ENCODE data around the gene PSMD6.

Gene PSMD6

DNA sequence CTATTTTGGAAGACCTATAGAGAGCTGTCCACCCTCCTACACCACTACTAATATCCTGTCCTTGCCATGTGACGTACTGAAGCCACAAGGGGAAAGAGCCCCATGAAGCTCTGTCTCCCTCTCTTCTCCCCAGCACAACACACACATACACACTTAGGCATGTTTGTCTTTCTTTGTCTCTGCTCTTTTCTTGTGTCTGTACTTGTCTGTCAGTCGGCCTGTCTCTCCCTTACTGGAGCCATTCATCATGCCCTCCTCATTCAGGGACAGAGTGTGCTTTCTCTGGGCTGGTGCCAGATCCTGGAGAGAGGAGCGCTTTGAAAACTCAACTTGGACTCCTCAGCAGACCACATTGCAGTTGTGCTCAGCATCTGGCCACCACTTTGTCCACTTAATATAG lies 47.6 kb downstream of the PSMD6 start:
- DNase-seq: no peak

DNA sequence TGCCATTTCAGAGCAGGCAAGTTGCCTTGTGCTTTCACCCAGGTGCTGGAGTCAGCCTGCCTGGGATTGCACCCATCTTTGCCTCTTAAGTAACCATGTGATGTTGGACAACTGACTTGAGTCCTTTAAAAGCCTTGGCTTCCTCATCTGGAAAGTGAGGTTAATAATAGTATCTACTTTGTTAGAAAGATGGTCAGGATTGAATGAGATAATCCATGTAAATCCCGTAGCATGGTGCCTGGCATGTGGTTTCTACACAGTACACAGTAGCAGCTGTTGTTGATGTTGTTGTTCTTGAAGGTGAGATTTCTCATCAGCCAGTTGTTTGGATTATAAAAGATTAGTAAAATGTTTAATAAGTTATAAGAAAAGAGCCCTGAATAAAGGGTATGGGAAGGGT lies 48.8 kb downstream of the PSMD6 start:
- DNase-seq: no peak

DNA sequence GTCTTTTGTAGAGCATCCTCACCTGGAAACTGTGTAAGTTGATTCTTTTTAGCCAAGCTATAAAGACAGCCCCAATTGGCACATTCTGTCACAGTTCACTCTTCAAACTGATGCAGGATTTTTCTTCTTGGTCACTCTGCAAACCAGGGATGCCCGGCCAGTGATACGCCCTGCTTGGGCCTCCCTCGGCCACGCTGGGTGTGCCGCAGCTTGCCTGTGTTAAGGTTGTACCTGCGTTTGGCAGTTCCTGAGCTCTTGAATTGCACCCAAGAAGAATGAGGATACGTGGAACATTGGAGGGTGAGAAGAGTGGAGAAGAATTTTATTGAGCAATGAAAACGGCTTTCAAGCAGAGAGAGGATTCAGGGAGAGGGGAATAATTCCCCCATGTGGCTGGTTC lies 49.9 kb downstream of the PSMD6 start:
- DNase-seq: no peak

DNA sequence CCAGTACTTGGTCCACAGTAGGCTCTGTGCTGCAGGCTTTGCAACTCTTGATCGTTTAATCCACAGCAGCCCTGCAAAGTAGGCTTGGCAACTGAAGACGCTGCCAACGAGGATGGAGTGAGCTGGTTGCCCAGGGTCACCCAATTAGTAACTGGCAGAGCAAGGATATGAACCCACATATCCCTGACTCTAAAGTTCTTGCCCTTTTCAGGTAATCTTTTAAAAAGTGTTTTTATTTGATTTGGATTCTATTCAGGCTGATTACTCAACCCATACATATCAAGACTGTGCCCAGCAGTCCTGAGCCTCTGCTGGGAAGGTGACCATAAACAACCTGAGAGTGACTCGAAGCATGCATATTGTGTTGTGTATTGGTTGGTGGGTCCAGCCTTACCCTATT lies 50.3 kb downstream of the PSMD6 start:
- no peak for DNase-seq

DNA sequence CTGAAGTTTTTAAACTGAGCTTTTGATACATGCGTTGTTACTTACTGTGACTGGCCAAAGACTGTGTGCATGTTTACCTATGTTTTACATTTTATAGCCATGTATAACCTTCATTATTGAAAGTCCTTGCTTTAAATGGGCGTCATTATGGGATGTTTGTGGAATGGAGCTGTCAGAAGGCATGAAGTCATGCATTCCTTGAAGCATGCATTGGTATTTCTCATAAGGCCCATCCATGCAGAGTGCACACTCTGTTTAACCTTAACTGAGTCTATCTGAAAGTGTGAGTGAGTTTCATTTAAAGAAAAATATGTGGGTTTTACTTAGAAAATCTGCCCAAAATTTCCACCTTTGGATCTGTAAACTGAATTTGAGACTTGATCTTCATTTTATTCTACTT lies 51.1 kb downstream of the PSMD6 start:
- DNase-seq: no peak

DNA sequence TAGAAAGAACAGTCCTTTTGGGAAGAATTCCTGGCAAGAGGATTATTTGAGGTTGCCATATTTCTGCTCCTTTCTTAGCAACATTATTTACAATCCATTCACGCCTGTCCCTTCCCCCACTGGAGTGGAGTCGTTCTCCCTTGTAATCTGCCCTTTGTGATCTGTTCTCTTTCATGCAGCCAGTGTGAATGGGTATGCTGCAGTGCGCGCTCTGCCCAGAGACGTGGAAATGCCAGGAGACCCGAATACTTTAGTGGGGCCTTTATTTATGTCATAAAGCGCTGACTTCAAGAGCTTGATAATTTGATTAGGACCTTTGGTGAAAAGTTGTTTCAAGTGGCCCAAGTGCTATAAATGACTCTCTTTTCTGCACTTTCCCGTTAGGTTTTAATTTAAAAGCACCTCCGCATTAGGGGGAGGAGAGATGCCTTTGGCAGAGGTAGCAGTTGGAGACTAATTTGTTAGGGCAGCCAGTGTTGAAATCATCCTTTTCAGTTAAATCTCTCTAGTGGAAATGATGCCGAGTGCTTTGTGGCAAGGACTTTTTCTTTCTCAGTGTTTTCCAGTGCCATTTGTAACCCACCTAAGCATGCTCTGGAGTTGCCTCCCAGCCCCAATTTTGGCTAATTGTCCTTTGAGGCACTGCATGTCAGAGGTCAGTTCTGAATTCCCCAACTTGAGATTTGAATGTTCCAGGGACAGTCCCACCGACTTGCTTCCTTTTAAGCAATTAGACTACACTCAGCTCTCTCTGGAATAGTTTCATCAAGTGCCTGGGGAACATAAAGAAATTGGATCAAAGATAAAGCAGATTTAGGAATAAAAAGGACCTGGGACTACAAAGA lies 52.4 kb downstream of the PSMD6 start:
- no peak for DNase-seq

DNA sequence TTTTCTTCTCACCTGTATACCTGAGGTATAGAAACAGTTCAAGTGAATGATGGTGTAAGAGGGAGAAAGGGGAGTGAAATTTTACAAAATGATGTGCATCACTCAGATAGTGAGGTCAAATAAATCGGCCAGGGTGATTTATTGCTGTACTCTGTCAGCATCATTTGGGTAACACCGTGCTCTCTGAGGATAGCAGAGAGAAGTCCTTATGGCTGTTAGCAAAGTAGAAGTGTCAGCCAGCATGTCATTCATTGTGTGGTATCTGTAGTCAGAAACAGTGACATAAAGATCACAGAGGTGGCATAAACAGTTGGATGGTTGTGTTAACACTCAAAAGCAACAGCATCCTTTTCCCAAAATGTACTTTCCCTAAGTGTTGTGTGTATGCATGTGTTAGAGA lies 53.4 kb downstream of the PSMD6 start:
- DNase-seq: no peak

DNA sequence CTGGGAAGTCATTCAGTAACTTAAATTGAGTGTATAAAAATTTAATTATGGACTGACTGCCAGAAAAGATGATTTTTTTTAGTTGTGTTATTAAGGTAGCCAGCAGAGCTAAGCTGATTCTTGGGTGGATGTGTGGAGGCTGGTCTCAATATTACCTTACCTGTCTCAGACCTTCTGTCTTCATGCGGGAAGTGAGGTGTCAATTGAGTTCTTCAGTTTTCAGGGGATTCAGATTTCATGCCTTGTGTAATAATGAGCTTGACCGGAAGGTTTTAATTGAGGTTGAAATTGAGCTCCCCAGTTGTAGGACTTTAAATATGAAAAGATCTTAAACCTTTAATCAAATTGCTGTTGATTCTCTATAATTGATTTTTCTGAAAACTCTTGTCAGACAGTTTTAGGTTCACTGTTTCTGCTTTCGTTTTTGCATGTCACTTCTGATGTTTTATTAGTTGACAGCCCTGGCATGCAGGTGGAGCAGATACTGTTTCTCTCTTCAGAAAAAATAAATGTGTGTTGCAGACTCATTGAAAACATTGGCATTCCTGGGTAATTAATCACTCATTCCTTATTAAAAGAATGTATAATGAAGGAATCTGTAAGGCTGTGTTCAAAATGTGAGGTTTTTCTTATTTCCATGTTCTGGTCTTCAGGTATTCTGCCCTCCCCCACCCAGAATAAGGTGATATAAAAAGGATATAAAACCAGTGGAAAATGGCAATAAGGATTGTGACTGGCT lies 54.5 kb downstream of the PSMD6 start:
- no peak for DNase-seq

DNA sequence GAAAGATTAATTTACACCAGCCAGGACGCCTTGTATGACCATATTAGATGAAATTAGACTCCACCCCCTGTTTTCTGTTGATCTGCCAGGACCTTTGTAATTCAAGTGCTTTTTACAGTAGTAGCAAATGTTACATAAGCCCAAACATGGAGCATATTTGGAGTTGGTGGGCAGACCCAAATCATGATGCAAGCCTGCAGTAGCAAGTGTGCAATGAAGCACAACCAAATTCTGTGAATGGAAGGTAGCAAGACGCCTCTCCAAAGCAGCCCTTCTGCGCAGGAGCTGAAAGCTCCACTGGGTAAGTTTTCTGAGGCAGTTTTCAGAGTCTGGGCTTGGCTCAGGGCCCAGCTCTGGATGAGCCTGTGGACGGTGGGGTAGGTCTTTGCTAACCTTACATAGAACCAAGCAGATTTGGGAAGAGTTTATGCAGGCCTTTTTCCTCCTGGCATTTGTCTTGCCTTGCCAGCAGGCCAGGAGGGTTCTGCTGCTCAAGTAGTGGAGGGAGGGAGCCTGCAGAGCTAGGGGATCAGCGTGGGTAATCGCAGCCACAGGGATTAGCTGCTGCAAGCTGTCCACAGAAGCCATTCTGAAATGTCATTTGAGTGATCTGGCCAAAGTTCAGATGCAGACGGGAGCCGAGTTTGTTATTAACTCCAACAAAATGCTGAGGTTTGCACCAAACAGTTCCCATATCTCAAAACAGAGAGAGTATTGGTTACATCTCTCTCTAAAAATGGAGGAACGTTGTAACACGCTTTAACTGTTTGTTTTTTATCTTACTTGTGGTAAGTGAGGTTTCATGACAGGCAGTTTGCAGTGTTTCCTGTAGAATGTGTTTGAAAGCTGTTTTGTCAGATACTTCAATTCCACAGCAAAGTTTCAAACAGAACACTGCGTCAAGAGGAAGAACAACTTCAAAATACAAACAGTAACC lies 55.4 kb downstream of the PSMD6 start:
- peak; percentile 58 for DNase-seq

DNA sequence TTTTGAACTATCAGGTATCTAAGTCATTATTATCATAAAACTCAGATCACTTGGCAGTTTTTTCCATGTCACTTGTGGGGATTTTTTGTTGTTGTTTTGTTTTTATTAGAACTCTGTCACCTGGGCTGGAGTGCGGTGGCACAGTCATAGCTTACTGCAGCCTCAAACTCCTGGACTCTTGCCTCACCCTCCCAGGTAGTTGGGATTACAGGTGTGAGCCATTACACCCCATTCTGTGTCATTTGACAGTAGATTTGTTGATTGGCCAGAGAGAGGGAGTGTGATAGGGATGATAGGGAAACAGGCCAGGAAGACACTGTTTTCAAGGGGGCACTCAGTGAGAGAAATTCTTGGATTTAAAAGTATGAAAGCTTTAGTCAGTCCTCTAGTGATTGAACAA lies 56.4 kb downstream of the PSMD6 start:
- no peak for DNase-seq

DNA sequence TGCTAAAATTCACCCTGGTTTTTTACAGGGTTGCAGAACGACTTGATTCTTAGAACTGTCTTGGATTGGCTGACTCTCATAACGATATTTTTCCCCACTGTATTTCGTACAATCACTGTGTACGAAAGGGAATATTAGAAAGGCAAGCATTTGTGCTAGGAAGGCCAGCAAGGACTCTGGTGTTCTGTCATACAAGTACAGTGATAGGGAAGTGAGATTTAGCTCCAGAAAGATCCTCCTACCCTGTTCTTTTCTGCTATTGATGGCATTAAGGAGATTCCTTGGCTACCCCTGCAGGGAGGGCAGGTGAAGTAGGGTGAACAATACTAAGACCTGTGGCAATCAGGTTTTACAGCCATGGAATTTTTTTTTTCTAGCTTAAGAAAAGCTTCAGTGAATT lies 57.3 kb downstream of the PSMD6 start:
- no peak for DNase-seq

DNA sequence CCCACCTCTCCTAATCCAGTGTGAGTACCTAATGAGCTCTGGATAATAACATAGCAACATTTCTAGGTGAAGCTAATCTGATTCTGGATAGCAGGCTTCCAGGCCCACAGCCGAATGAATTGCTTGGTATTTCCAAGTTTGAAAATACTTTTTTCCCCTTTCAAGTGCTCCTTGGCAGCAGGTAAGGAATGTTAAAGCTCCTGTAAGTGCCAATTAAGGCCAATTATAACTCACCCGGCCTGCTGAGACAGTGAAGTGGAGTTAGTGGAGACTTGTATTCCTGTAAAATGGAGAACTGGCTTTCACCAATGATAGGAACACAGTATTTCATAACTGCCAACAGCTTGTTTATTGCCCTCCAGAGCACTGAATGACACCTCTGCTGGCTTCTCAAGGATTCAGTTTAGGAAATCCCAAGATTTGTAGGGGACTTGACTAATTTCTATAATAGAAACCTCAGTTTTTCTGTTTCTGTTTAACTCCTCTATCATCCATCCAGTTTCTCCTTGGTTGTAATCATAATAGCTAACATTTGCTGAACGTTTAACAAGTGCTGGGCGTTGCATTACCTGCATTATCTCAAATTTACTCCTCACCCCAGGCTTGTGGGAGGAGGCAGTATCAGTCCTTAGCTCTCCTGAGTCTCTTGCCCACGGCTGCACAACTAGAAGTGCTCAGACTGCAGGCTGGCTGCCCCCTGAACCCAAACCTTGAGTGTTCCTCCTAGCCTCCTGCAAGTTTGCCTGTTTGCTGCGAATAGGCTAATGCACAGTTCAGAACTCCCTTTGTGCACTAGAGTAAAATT lies 58.4 kb downstream of the PSMD6 start:
- DNase-seq: peak; percentile 83

DNA sequence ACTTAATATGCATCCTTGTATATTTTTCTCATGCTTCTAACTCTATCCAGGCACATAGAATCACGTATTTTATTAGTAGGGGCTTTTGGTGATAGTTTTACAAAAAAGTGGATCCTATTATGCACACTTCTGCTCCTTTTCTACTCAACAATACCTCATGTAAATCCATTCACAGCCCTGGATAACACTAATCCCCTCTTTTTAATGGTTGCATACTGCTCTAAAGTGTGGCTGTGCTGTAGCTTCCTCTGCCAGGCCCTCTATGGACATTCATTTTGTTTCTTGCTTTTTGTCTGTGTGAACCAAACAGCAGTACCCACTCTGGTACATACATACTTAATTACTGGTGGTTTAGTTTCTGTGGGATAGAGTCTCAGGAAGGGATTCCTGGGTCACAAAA lies 59.8 kb downstream of the PSMD6 start:
- DNase-seq: no peak

DNA sequence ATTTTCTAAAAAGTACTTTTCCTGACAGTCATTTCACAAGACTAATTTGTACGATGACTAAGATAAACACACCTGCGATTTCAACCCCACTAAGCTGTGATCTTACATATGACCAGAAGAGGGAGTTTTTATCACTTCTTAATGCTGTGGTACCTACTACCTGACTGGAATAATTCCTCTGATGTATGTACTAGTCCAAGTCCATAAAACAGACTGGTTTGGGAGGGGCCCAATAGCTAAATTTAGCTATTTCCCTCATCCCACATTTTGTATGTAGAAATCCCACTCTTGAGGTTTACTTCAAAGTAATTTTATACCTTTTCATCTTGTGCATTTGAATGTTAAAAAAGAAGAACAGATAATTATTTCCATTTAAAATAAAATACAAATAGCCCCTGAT lies 61.4 kb downstream of the PSMD6 start:
- peak; percentile 8 for DNase-seq
